ENCODE measurements around the gene ATF7IP2. TPM values are rescaled to one million over a fixed set of nuclear protein-coding genes. Genes with fewer than 3 reads are reported as not detected.
A peak's percentile ranks its signal among the peaks of the same experiment; 100 is the strongest.

Gene ATF7IP2
- total RNA-seq, 2 experiments from 2014 or later, result 82.9 to 86.9 TPM

DNA sequence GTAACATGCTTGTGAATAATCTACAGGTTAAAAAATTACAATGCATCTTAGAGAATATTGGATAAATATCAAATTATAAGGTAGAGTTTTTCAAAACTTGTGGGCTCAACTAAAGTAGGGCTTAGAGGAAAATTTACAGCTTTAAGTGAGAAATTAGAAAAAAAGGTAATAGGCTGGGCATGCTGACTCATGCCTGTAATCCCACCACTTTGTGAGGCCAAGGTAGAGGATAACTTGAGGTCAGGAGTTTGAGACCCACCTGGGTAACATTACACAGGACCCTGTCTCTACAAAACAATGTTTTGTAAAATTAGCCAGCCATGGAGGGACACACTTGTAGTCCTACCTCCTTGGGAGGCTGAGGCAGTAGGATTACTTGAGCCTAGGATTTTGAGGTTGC is 4.5 kb downstream of the ATF7IP2 start:
- H3K27me3 Mint-ChIP-seq, result no peaks in the 10 kb centered on the region
- TF ChIP-seq, protein P1, sequence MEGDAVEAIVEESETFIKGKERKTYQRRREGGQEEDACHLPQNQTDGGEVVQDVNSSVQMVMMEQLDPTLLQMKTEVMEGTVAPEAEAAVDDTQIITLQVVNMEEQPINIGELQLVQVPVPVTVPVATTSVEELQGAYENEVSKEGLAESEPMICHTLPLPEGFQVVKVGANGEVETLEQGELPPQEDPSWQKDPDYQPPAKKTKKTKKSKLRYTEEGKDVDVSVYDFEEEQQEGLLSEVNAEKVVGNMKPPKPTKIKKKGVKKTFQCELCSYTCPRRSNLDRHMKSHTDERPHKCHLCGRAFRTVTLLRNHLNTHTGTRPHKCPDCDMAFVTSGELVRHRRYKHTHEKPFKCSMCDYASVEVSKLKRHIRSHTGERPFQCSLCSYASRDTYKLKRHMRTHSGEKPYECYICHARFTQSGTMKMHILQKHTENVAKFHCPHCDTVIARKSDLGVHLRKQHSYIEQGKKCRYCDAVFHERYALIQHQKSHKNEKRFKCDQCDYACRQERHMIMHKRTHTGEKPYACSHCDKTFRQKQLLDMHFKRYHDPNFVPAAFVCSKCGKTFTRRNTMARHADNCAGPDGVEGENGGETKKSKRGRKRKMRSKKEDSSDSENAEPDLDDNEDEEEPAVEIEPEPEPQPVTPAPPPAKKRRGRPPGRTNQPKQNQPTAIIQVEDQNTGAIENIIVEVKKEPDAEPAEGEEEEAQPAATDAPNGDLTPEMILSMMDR (IDR thresholded peaks at IDR 0.05), result no peak
- peaks cover 82% of the 10 kb centered on the region for H3K36me3 Mint-ChIP-seq (ENCODE audit: low read depth)
- H3K27ac Mint-ChIP-seq, result peak overlapping the region; percentile 61
- DNase-seq, result no peak
- CTCF ChIA-PET, result no interaction called here
- peaks cover 68% of the 10 kb centered on the region for H3K4me1 Mint-ChIP-seq (ENCODE audit: low read depth)
- H3K4me3 ChIP-seq (ENCODE audit: low read length), result no peak overlapping the region
- H3K36me3 ChIP-seq (ENCODE audit: insufficient read depth, low read length), result no peaks in the 10 kb centered on the region
- H3K9me3 Mint-ChIP-seq, result peaks cover 3% of the 10 kb centered on the region
- H3K9me3 ChIP-seq (ENCODE audit: control insufficient read depth in 1 of 2, insufficient read depth in 1 of 2, low read length in 2 of 2), result peaks cover 0 to 7% of the 10 kb centered on the region in 2 experiments
- peak overlapping the region; percentile 67 for H3K4me3 Mint-ChIP-seq
- no peak for ATAC-seq (ENCODE audit: poor library complexity)
- intact Hi-C loops (cut with DNase I, micrococcal nuclease), result no loop called here
- H3K27me3 ChIP-seq (ENCODE audit: control insufficient read depth in 1 of 2, insufficient read depth in 2 of 2, low read length in 2 of 2), result no peaks in the 10 kb centered on the region
- POLR2A ChIA-PET, result interaction anchor here (1.0 to 1.3 kb wide), 2 partner anchors 68 to 83 kb away, joined by 3 read pairs; no protein-coding TSS in a partner anchor
- H3K4me1 ChIP-seq (ENCODE audit: insufficient read depth, low read length), result peaks cover 30% of the 10 kb centered on the region
- no peak overlapping the region for H3K27ac ChIP-seq (ENCODE audit: low read depth in 1 of 2, low read length in 2 of 2)

DNA sequence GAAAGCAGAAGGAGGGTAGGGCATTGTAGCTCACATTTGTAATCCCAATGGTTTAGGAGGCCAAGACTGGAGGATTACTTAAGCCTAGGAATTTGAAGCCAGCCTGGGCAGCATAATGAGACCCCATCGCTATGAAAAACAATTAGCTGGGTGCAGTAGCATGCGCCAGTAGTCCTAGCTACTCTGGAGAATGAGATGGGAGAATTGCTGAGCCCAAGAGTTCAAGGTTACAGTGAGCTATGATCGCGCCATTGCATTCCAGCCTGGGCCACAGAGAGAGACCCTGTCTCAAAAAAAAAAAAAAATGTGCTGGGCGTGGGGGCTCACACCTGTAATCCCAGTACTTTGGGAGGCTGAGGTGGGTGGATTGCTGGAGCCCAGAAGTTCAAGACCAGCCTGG is 5.0 kb downstream of the ATF7IP2 start:
- TF ChIP-seq, protein P1 (IDR thresholded peaks at IDR 0.05), result no peak
- no peak for DNase-seq
- H3K27ac Mint-ChIP-seq, result peak overlapping the region; percentile 61
- peaks cover under 1% of the 10 kb centered on the region for H3K9me3 Mint-ChIP-seq
- intact Hi-C loops (cut with DNase I, micrococcal nuclease), result no loop called here
- Histone ChIP-seq H3K27ac (ENCODE audit: low read depth in 1 of 2, low read length in 2 of 2) (no peak overlapping the region), H3K36me3 (ENCODE audit: insufficient read depth, low read length) (no peaks in the 10 kb centered on the region), H3K9me3 (ENCODE audit: control insufficient read depth in 1 of 2, insufficient read depth in 1 of 2, low read length in 2 of 2) (peaks cover 0 to 2% of the 10 kb centered on the region in 2 experiments), H3K4me3 (ENCODE audit: low read length) (no peak overlapping the region), H3K4me1 (ENCODE audit: insufficient read depth, low read length) (peaks cover 26% of the 10 kb centered on the region), H3K27me3 (ENCODE audit: control insufficient read depth in 1 of 2, insufficient read depth in 2 of 2, low read length in 2 of 2) (no peaks in the 10 kb centered on the region)
- ChIA-PET CTCF (no interaction called here), POLR2A (interaction anchor here (1.0 kb wide), 1 partner anchor 83 kb away, joined by 3 read pairs; no protein-coding TSS in a partner anchor)
- H3K36me3 Mint-ChIP-seq (ENCODE audit: low read depth), result peaks cover 85% of the 10 kb centered on the region
- H3K4me1 Mint-ChIP-seq (ENCODE audit: low read depth), result peaks cover 69% of the 10 kb centered on the region
- ATAC-seq (ENCODE audit: poor library complexity), result no peak
- H3K27me3 Mint-ChIP-seq, result no peaks in the 10 kb centered on the region
- H3K4me3 Mint-ChIP-seq, result peak overlapping the region; percentile 67

DNA sequence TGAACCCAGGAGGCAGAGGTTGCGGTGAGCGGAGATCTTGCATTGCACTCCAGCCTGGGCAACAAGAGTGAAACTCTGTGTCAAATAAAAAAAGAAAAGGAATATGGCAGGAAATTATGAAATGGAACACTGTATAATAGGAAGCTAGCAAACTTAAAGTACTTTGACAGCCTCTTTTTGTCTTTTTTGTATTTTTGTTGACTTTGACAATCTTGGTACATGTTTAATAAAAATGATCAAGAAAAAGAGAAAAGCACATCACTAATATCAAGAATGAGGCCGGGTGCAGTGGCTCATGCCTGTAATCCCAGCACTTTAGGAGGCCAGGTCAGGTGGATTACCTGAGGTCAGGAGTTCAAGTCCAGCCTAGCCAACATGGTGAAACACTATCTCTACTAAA is 5.5 kb downstream of the ATF7IP2 start:
- CTCF ChIA-PET, result no interaction called here
- no peak overlapping the region for H3K4me3 ChIP-seq (ENCODE audit: low read length)
- POLR2A ChIA-PET, result interaction anchor here (1.0 kb wide), 1 partner anchor 82 kb away, joined by 3 read pairs; no protein-coding TSS in a partner anchor
- peaks cover 85% of the 10 kb centered on the region for H3K36me3 Mint-ChIP-seq (ENCODE audit: low read depth)
- H3K27ac ChIP-seq (ENCODE audit: low read depth in 1 of 2, low read length in 2 of 2), result no peak overlapping the region
- H3K27me3 Mint-ChIP-seq, result no peaks in the 10 kb centered on the region
- no peaks in the 10 kb centered on the region for H3K36me3 ChIP-seq (ENCODE audit: insufficient read depth, low read length)
- peaks cover 23% of the 10 kb centered on the region for H3K4me1 ChIP-seq (ENCODE audit: insufficient read depth, low read length)
- DNase-seq (no peak), ATAC-seq (ENCODE audit: poor library complexity) (no peak)
- H3K9me3 ChIP-seq (ENCODE audit: control insufficient read depth in 1 of 2, insufficient read depth in 1 of 2, low read length in 2 of 2), result peaks cover 0 to under 1% of the 10 kb centered on the region in 2 experiments
- H3K27ac Mint-ChIP-seq, result no peak overlapping the region
- no peaks in the 10 kb centered on the region for H3K27me3 ChIP-seq (ENCODE audit: control insufficient read depth in 1 of 2, insufficient read depth in 2 of 2, low read length in 2 of 2)
- no peaks in the 10 kb centered on the region for H3K9me3 Mint-ChIP-seq
- TF ChIP-seq, protein P1 (IDR thresholded peaks at IDR 0.05), result no peak
- peaks cover 70% of the 10 kb centered on the region for H3K4me1 Mint-ChIP-seq (ENCODE audit: low read depth)
- no peak overlapping the region for H3K4me3 Mint-ChIP-seq
- intact Hi-C loops (cut with DNase I, micrococcal nuclease), result no loop called here
